ENCODE measurements around the gene CFAP100.

The CFAP100 gene

GRCh38 chr3:126446791-126447190 lies 52.1 kb downstream of the CFAP100 start:
- no peak for DNase-seq

GRCh38 chr3:126447456-126448106 lies 52.9 kb downstream of the CFAP100 start:
- DNase-seq = no peak

GRCh38 chr3:126448136-126448892 lies 53.6 kb downstream of the CFAP100 start:
- no peak for DNase-seq

GRCh38 chr3:126448893-126449180 lies 54.1 kb downstream of the CFAP100 start:
- DNase-seq = no peak

GRCh38 chr3:126449621-126450051 lies 54.9 kb downstream of the CFAP100 start:
- DNase-seq = no peak

GRCh38 chr3:126450219-126450618 lies 55.5 kb downstream of the CFAP100 start:
- no peak for DNase-seq

GRCh38 chr3:126450744-126451143 lies 56.0 kb downstream of the CFAP100 start:
- DNase-seq = no peak

- no peak for DNase-seq
These were observed 56.8 kb downstream of the CFAP100 start for GRCh38 chr3:126451511-126451910.

GRCh38 chr3:126452213-126452612 lies 57.5 kb downstream of the CFAP100 start:
- DNase-seq = no peak

GRCh38 chr3:126454025-126454424 lies 59.3 kb downstream of the CFAP100 start:
- DNase-seq = no peak

GRCh38 chr3:126454437-126455198 lies 59.9 kb downstream of the CFAP100 start:
- no peak for DNase-seq

GRCh38 chr3:126456211-126456610 lies 61.5 kb downstream of the CFAP100 start:
- no peak for DNase-seq

GRCh38 chr3:126456766-126457388 lies 62.2 kb downstream of the CFAP100 start:
- no peak for DNase-seq

GRCh38 chr3:126459111-126459762 lies 64.5 kb downstream of the CFAP100 start:
- DNase-seq = no peak

GRCh38 chr3:126459763-126460127 lies 65.0 kb downstream of the CFAP100 start:
- no peak for DNase-seq

- DNase-seq = no peak
These were observed 65.7 kb downstream of the CFAP100 start for GRCh38 chr3:126460381-126460780.

GRCh38 chr3:126461450-126462070 lies 66.9 kb downstream of the CFAP100 start:
- no peak for DNase-seq

GRCh38 chr3:126463521-126463920 lies 68.8 kb downstream of the CFAP100 start:
- no peak for DNase-seq

GRCh38 chr3:126464093-126464492 lies 69.4 kb downstream of the CFAP100 start:
- no peak for DNase-seq

GRCh38 chr3:126464494-126464893 lies 69.8 kb downstream of the CFAP100 start:
- DNase-seq = no peak

GRCh38 chr3:126464997-126465396 lies 70.3 kb downstream of the CFAP100 start:
- no peak for DNase-seq

GRCh38 chr3:126465928-126466544 lies 71.3 kb downstream of the CFAP100 start:
- no peak for DNase-seq

Data from CD4-positive, alpha-beta T cell treated with Interleukin-1 beta for 1 hour (primary cell).